WERI-Rb-1 (cell line): ENCODE results near the gene TIMP2.

Experiments used
- DNase-seq: peaks from one replicate; pipeline ENCODE4 v3.0.0-alpha.2; 2020
- H3K27ac ChIP-seq: fragments of 250-450 bp; sonication (Bioruptor Pico); 2 replicates; pipeline ENCODE4 v1.5.1; 2020; ENCODE audit warnings: mild to moderate bottlenecking, moderate library complexity
- H3K27me3 ChIP-seq: fragments of 250-450 bp; sonication (Bioruptor Pico); 2 replicates; pipeline ENCODE4 v1.5.1; 2021; ENCODE audit warnings: mild to moderate bottlenecking, low read depth, moderate library complexity; ENCODE audit not compliant: insufficient read depth, severe bottlenecking
- H3K36me3 ChIP-seq: fragments of 250-450 bp; sonication (Bioruptor Pico); 2 replicates; pipeline ENCODE4 v1.5.1; 2020; ENCODE audit warnings: mild to moderate bottlenecking, moderate library complexity
- H3K4me3 ChIP-seq: 2 replicates; pipeline ENCODE4 v1.5.1; 2011; ENCODE audit warnings: low read depth, mild to moderate bottlenecking, control low read depth, low read length
- H3K9me3 ChIP-seq: fragments of 250-450 bp; sonication (Bioruptor Pico); 2 replicates; pipeline ENCODE4 v1.5.1; 2021; ENCODE audit warnings: mild to moderate bottlenecking, moderate library complexity; ENCODE audit not compliant: severe bottlenecking
- TF ChIP-seq, protein P1 (sequence below): IDR thresholded peaks from 2 replicates; pipeline ENCODE4 v1.5.1; 2011; ENCODE audit warnings: low read depth, mild to moderate bottlenecking, control low read depth, inconsistent platforms, low read length

Gene TIMP2

DNA sequence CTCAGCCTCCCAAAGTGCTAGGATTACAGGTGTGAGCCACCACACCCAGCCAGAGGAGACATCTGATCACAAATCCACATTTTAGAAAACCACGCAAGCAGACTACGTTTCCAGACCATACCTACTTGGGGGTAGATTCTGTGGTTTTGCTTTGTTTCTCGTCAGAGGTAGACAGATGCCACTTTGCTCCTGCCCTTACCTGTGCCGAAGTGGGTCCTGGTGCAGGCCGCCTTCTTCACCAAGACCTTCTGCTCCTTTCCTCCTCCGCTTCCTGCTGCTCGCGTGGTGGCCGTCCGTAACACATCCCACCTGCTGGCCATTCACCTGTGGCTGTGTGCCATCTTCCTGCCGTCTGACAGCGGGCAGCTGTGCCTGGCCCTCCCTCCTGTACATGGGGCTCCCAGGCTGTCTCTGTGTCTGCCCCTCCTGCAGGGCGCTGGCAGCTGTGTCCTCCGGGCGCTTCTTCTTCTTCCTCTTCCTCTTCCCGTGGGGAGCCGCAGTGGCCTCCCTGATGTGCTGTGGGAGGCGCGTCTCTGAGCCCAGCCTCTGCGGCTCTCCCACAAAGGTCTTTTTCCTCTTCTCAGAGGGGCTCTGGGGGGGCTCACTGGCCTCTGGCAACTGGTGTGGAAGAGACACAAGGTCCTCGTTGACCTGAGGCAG, 121.9 kb downstream of the TIMP2 start:
- no peak overlapping the region for H3K27ac ChIP-seq
- no peaks in the 10 kb centered on the region for H3K27me3 ChIP-seq
- DNase-seq, result no peak
- peaks cover 85% of the 10 kb centered on the region for H3K36me3 ChIP-seq
- no peaks in the 10 kb centered on the region for H3K9me3 ChIP-seq
- TF ChIP-seq, protein P1, sequence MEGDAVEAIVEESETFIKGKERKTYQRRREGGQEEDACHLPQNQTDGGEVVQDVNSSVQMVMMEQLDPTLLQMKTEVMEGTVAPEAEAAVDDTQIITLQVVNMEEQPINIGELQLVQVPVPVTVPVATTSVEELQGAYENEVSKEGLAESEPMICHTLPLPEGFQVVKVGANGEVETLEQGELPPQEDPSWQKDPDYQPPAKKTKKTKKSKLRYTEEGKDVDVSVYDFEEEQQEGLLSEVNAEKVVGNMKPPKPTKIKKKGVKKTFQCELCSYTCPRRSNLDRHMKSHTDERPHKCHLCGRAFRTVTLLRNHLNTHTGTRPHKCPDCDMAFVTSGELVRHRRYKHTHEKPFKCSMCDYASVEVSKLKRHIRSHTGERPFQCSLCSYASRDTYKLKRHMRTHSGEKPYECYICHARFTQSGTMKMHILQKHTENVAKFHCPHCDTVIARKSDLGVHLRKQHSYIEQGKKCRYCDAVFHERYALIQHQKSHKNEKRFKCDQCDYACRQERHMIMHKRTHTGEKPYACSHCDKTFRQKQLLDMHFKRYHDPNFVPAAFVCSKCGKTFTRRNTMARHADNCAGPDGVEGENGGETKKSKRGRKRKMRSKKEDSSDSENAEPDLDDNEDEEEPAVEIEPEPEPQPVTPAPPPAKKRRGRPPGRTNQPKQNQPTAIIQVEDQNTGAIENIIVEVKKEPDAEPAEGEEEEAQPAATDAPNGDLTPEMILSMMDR, result no peak
- no peak overlapping the region for H3K4me3 ChIP-seq
